ENCODE results near the gene C1QB. TPM values are rescaled to one million over a fixed set of nuclear protein-coding genes. Genes with fewer than 3 reads are reported as not detected.

C1QB gene
- total RNA-seq, 1 donor from 2014 or later: not detected

GRCh38 chr1:22651941-22652856 is 837 bp upstream of the C1QB start:
- no peaks in the 10 kb centered on the region for H3K36me3 Mint-ChIP-seq (ENCODE audit: unreplicated experiment)
- no peak for TF ChIP-seq CTCF (IDR thresholded peaks at IDR 0.05)
- H3K9me3 Mint-ChIP-seq (ENCODE audit: unreplicated experiment): no peaks in the 10 kb centered on the region
- no peaks in the 10 kb centered on the region for H3K4me1 Mint-ChIP-seq (ENCODE audit: unreplicated experiment)
- peaks cover 47% of the 10 kb centered on the region for H3K27me3 Mint-ChIP-seq (ENCODE audit: unreplicated experiment)
- no peak for DNase-seq (ENCODE audit: extremely low spot score, unreplicated experiment)
- no peak overlapping the region for H3K4me3 Mint-ChIP-seq (ENCODE audit: unreplicated experiment)
- H3K27ac Mint-ChIP-seq (ENCODE audit: unreplicated experiment): no peak overlapping the region

- no peak overlapping the region for H3K4me3 Mint-ChIP-seq (ENCODE audit: unreplicated experiment)
- no peak overlapping the region for H3K27ac Mint-ChIP-seq (ENCODE audit: unreplicated experiment)
- no peaks in the 10 kb centered on the region for H3K4me1 Mint-ChIP-seq (ENCODE audit: unreplicated experiment)
- no peak for TF ChIP-seq CTCF (IDR thresholded peaks at IDR 0.05)
- peaks cover 59% of the 10 kb centered on the region for H3K27me3 Mint-ChIP-seq (ENCODE audit: unreplicated experiment)
- H3K36me3 Mint-ChIP-seq (ENCODE audit: unreplicated experiment): no peaks in the 10 kb centered on the region
- H3K9me3 Mint-ChIP-seq (ENCODE audit: unreplicated experiment): no peaks in the 10 kb centered on the region
- DNase-seq (ENCODE audit: extremely low spot score, unreplicated experiment): no peak
Observed at GRCh38 chr1:22654692-22655091, 1.7 kb downstream of the C1QB start.

- Mint-ChIP-seq H3K9me3 (ENCODE audit: unreplicated experiment) (no peaks in the 10 kb centered on the region), H3K27ac (ENCODE audit: unreplicated experiment) (no peak overlapping the region), H3K4me1 (ENCODE audit: unreplicated experiment) (no peaks in the 10 kb centered on the region), H3K4me3 (ENCODE audit: unreplicated experiment) (no peak overlapping the region), H3K36me3 (ENCODE audit: unreplicated experiment) (no peaks in the 10 kb centered on the region), H3K27me3 (ENCODE audit: unreplicated experiment) (peaks cover 76% of the 10 kb centered on the region)
- TF ChIP-seq CTCF (IDR thresholded peaks at IDR 0.05): no peak
- DNase-seq (ENCODE audit: extremely low spot score, unreplicated experiment): no peak
Observed at GRCh38 chr1:22658385-22659163, 5.5 kb downstream of the C1QB start.

GRCh38 chr1:22660716-22661241 is 7.7 kb downstream of the C1QB start:
- Mint-ChIP-seq H3K36me3 (ENCODE audit: unreplicated experiment) (no peaks in the 10 kb centered on the region), H3K9me3 (ENCODE audit: unreplicated experiment) (no peaks in the 10 kb centered on the region), H3K4me3 (ENCODE audit: unreplicated experiment) (no peak overlapping the region), H3K4me1 (ENCODE audit: unreplicated experiment) (no peaks in the 10 kb centered on the region), H3K27ac (ENCODE audit: unreplicated experiment) (no peak overlapping the region), H3K27me3 (ENCODE audit: unreplicated experiment) (peaks cover 68% of the 10 kb centered on the region)
- no peak for DNase-seq (ENCODE audit: extremely low spot score, unreplicated experiment)
- TF ChIP-seq CTCF (IDR thresholded peaks at IDR 0.05): no peak

- Mint-ChIP-seq H3K9me3 (ENCODE audit: unreplicated experiment) (no peaks in the 10 kb centered on the region), H3K4me1 (ENCODE audit: unreplicated experiment) (no peaks in the 10 kb centered on the region), H3K27me3 (ENCODE audit: unreplicated experiment) (peaks cover 62% of the 10 kb centered on the region), H3K27ac (ENCODE audit: unreplicated experiment) (no peak overlapping the region), H3K4me3 (ENCODE audit: unreplicated experiment) (no peak overlapping the region), H3K36me3 (ENCODE audit: unreplicated experiment) (no peaks in the 10 kb centered on the region)
- no peak for DNase-seq (ENCODE audit: extremely low spot score, unreplicated experiment)
- no peak for TF ChIP-seq CTCF (IDR thresholded peaks at IDR 0.05)
Observed at GRCh38 chr1:22661880-22662279, 8.8 kb downstream of the C1QB start.

All from osteocyte (in vitro differentiated cells).